Activated CD4-positive, alpha-beta memory T cell treated with anti-CD3 and anti-CD28 coated beads for 36 hours (primary cell): Measurements from ENCODE around the gene KCNT2. TPM values are rescaled to one million over a fixed set of nuclear protein-coding genes. Genes with fewer than 3 reads are reported as not detected.

Source experiments
- CTCF ChIA-PET: fragments of 350-600 bp; sonication (Branson Sonifier 250); formaldehyde crosslinking; loops from one replicate; lab custom pipeline; 2021; ENCODE audit warnings: antibody characterized with exemption, inconsistent platforms; lab: Charles Lee
- POLR2A ChIA-PET: fragments of 350-600 bp; sonication (Branson Sonifier 250); formaldehyde crosslinking; loops from one replicate; lab custom pipeline; 2021; ENCODE audit warnings: antibody characterized with exemption; lab: Charles Lee
- DNase-seq: peaks from one replicate; pipeline ENCODE4 v3.0.0-alpha.2; 2020
- H3K27ac Mint-ChIP-seq: one replicate; pipeline ENCODE4 v1.8.0; 2021; ENCODE audit warnings: mixed read lengths
- H3K27me3 Mint-ChIP-seq: one replicate; pipeline ENCODE4 v1.8.0; 2021; ENCODE audit warnings: mixed read lengths
- H3K36me3 Mint-ChIP-seq: one replicate; pipeline ENCODE4 v1.8.0; 2021; ENCODE audit warnings: mixed read lengths
- H3K4me1 Mint-ChIP-seq: one replicate; pipeline ENCODE4 v1.8.0; 2021; ENCODE audit warnings: low read depth, mixed read lengths
- H3K4me3 Mint-ChIP-seq: one replicate; pipeline ENCODE4 v1.8.0; 2021; ENCODE audit warnings: mild to moderate bottlenecking, mixed read lengths
- H3K9me3 Mint-ChIP-seq: one replicate; pipeline ENCODE4 v1.8.0; 2021; ENCODE audit warnings: mixed read lengths
- intact Hi-C: fragments of 100-400 bp; cut with micrococcal nuclease; formaldehyde crosslinking; loops from one replicate; pipeline ENCODE4 v1.15.1; 2023
- total RNA-seq, 2 experiments: library from RNA; stranded (reverse); gene quantifications; one replicate each; pipeline ENCODE4 v1.2.3, GENCODE V29; 2021

Gene KCNT2
- total RNA-seq, 2 experiments from 2014 or later, result not detected

- Mint-ChIP-seq H3K27me3 (no peaks in the 10 kb centered on the region), H3K27ac (no peak overlapping the region), H3K9me3 (no peaks in the 10 kb centered on the region), H3K4me3 (no peak overlapping the region), H3K36me3 (no peaks in the 10 kb centered on the region), H3K4me1 (no peaks in the 10 kb centered on the region)
- CTCF ChIA-PET, result no interaction called here
- no peak for DNase-seq
- POLR2A ChIA-PET, result no interaction called here
- intact Hi-C loops, result no loop called here
These were observed 110.4 kb downstream of the KCNT2 start for GRCh38 chr1:196497817-196498216.

GRCh38 chr1:196494766-196495165 lies 113.5 kb downstream of the KCNT2 start:
- H3K27me3 Mint-ChIP-seq, result no peaks in the 10 kb centered on the region
- POLR2A ChIA-PET, result no interaction called here

GRCh38 chr1:196493881-196494280 lies 114.4 kb downstream of the KCNT2 start:
- Mint-ChIP-seq H3K36me3 (no peaks in the 10 kb centered on the region), H3K4me3 (no peak overlapping the region), H3K9me3 (no peaks in the 10 kb centered on the region), H3K4me1 (no peaks in the 10 kb centered on the region), H3K27me3 (no peaks in the 10 kb centered on the region), H3K27ac (no peak overlapping the region)
- ChIA-PET POLR2A (no interaction called here), CTCF (no interaction called here)
- DNase-seq, result no peak
- intact Hi-C loops, result no loop called here

More at GRCh38 chr1:196494766-196495165, 113.5 kb downstream of the KCNT2 start:
- Mint-ChIP-seq H3K9me3 (no peaks in the 10 kb centered on the region), H3K27ac (no peak overlapping the region), H3K4me3 (no peak overlapping the region), H3K36me3 (no peaks in the 10 kb centered on the region), H3K4me1 (no peaks in the 10 kb centered on the region)
- intact Hi-C loops, result no loop called here
- CTCF ChIA-PET, result no interaction called here
- no peak for DNase-seq

GRCh38 chr1:196488579-196488978 lies 119.7 kb downstream of the KCNT2 start:
- no peaks in the 10 kb centered on the region for H3K4me1 Mint-ChIP-seq
- no peaks in the 10 kb centered on the region for H3K27me3 Mint-ChIP-seq
- ChIA-PET POLR2A (no interaction called here), CTCF (no interaction called here)
- H3K27ac Mint-ChIP-seq, result no peak overlapping the region
- intact Hi-C loops, result no loop called here
- no peaks in the 10 kb centered on the region for H3K36me3 Mint-ChIP-seq
- H3K9me3 Mint-ChIP-seq, result no peaks in the 10 kb centered on the region
- no peak overlapping the region for H3K4me3 Mint-ChIP-seq
- DNase-seq, result no peak

GRCh38 chr1:196486346-196486745 lies 121.9 kb downstream of the KCNT2 start:
- Mint-ChIP-seq H3K4me1 (no peaks in the 10 kb centered on the region), H3K36me3 (no peaks in the 10 kb centered on the region), H3K27ac (no peak overlapping the region), H3K9me3 (no peaks in the 10 kb centered on the region), H3K27me3 (no peaks in the 10 kb centered on the region), H3K4me3 (no peak overlapping the region)
- ChIA-PET POLR2A (no interaction called here), CTCF (no interaction called here)
- no peak for DNase-seq
- intact Hi-C loops, result no loop called here

- DNase-seq, result no peak
These were observed 126.6 kb downstream of the KCNT2 start for GRCh38 chr1:196481616-196482015.

GRCh38 chr1:196477262-196477661 lies 131.0 kb downstream of the KCNT2 start:
- Mint-ChIP-seq H3K4me1 (no peaks in the 10 kb centered on the region), H3K36me3 (no peaks in the 10 kb centered on the region), H3K4me3 (no peak overlapping the region), H3K27ac (no peak overlapping the region), H3K9me3 (no peaks in the 10 kb centered on the region), H3K27me3 (no peaks in the 10 kb centered on the region)
- ChIA-PET POLR2A (no interaction called here), CTCF (no interaction called here)
- intact Hi-C loops, result no loop called here
- no peak for DNase-seq

More at GRCh38 chr1:196481616-196482015, 126.6 kb downstream of the KCNT2 start:
- H3K9me3 Mint-ChIP-seq, result no peaks in the 10 kb centered on the region
- POLR2A ChIA-PET, result no interaction called here
- CTCF ChIA-PET, result no interaction called here
- intact Hi-C loops, result no loop called here
- no peak overlapping the region for H3K27ac Mint-ChIP-seq
- no peaks in the 10 kb centered on the region for H3K36me3 Mint-ChIP-seq
- H3K27me3 Mint-ChIP-seq, result no peaks in the 10 kb centered on the region
- H3K4me3 Mint-ChIP-seq, result no peak overlapping the region
- H3K4me1 Mint-ChIP-seq, result no peaks in the 10 kb centered on the region

GRCh38 chr1:196467230-196467925 lies 140.9 kb downstream of the KCNT2 start:
- Mint-ChIP-seq H3K27ac (no peak overlapping the region), H3K4me3 (no peak overlapping the region), H3K9me3 (no peaks in the 10 kb centered on the region), H3K27me3 (no peaks in the 10 kb centered on the region), H3K36me3 (no peaks in the 10 kb centered on the region), H3K4me1 (no peaks in the 10 kb centered on the region)
- DNase-seq, result no peak
- POLR2A ChIA-PET, result no interaction called here
- CTCF ChIA-PET, result no interaction called here
- intact Hi-C loops, result no loop called here

GRCh38 chr1:196466654-196467053 lies 141.6 kb downstream of the KCNT2 start:
- H3K27ac Mint-ChIP-seq, result no peak overlapping the region
- intact Hi-C loops, result no loop called here
- H3K27me3 Mint-ChIP-seq, result no peaks in the 10 kb centered on the region
- ChIA-PET POLR2A (no interaction called here), CTCF (no interaction called here)
- no peaks in the 10 kb centered on the region for H3K4me1 Mint-ChIP-seq
- no peak for DNase-seq
- no peaks in the 10 kb centered on the region for H3K9me3 Mint-ChIP-seq
- no peak overlapping the region for H3K4me3 Mint-ChIP-seq
- H3K36me3 Mint-ChIP-seq, result no peaks in the 10 kb centered on the region

- no peaks in the 10 kb centered on the region for H3K36me3 Mint-ChIP-seq
- H3K27me3 Mint-ChIP-seq, result no peaks in the 10 kb centered on the region
- H3K4me1 Mint-ChIP-seq, result no peaks in the 10 kb centered on the region
- H3K27ac Mint-ChIP-seq, result no peak overlapping the region
- H3K9me3 Mint-ChIP-seq, result no peaks in the 10 kb centered on the region
- intact Hi-C loops, result no loop called here
- DNase-seq, result no peak
- POLR2A ChIA-PET, result no interaction called here
- CTCF ChIA-PET, result no interaction called here
- no peak overlapping the region for H3K4me3 Mint-ChIP-seq
These were observed 142.1 kb downstream of the KCNT2 start for GRCh38 chr1:196466166-196466565.

GRCh38 chr1:196464480-196464941 lies 143.7 kb downstream of the KCNT2 start:
- ChIA-PET POLR2A (no interaction called here), CTCF (no interaction called here)
- Mint-ChIP-seq H3K27ac (no peak overlapping the region), H3K9me3 (no peaks in the 10 kb centered on the region), H3K4me1 (no peaks in the 10 kb centered on the region), H3K27me3 (no peaks in the 10 kb centered on the region), H3K4me3 (no peak overlapping the region), H3K36me3 (no peaks in the 10 kb centered on the region)
- no peak for DNase-seq
- intact Hi-C loops, result no loop called here

GRCh38 chr1:196462086-196462485 lies 146.2 kb downstream of the KCNT2 start:
- ChIA-PET POLR2A (no interaction called here), CTCF (no interaction called here)
- H3K9me3 Mint-ChIP-seq, result no peaks in the 10 kb centered on the region
- no peak overlapping the region for H3K27ac Mint-ChIP-seq
- no peak overlapping the region for H3K4me3 Mint-ChIP-seq
- no peak for DNase-seq
- H3K27me3 Mint-ChIP-seq, result no peaks in the 10 kb centered on the region
- no peaks in the 10 kb centered on the region for H3K36me3 Mint-ChIP-seq
- intact Hi-C loops, result no loop called here
- no peaks in the 10 kb centered on the region for H3K4me1 Mint-ChIP-seq

GRCh38 chr1:196461521-196461920 lies 146.7 kb downstream of the KCNT2 start:
- CTCF ChIA-PET, result no interaction called here
- no peak for DNase-seq
- Mint-ChIP-seq H3K27me3 (no peaks in the 10 kb centered on the region), H3K27ac (no peak overlapping the region), H3K4me1 (no peaks in the 10 kb centered on the region), H3K9me3 (no peaks in the 10 kb centered on the region), H3K4me3 (no peak overlapping the region), H3K36me3 (no peaks in the 10 kb centered on the region)
- intact Hi-C loops, result no loop called here
- POLR2A ChIA-PET, result no interaction called here
